Mucosa of descending colon (tissue), 3 donors: ENCODE results near the gene SLC5A5. TPM values are rescaled to one million over a fixed set of nuclear protein-coding genes. Genes with fewer than 3 reads are reported as not detected.

Source experiments
- ATAC-seq: fragments of 200-7000 bp; cut with Tn5 transposase; one replicate; pipeline ENCODE4 v1.9.1; 2020; ENCODE audit warnings: mild to moderate bottlenecking, moderate library complexity
- DNase-seq, 3 donors: peaks; one replicate each; pipeline ENCODE4 v3.0.0-alpha.2; 2020
- H3K36me3 ChIP-seq: fragments of 200-600 bp; one replicate; pipeline ENCODE4 v1.8.0; 2021; ENCODE audit warnings: low read depth, mild to moderate bottlenecking
- H3K4me1 ChIP-seq: fragments of 200-600 bp; one replicate; pipeline ENCODE4 v1.8.0; 2021; ENCODE audit warnings: low read depth, mild to moderate bottlenecking
- H3K4me3 ChIP-seq: fragments of 200-600 bp; one replicate; pipeline ENCODE4 v1.8.0; 2021; ENCODE audit warnings: mild to moderate bottlenecking
- H3K9me3 ChIP-seq: fragments of 200-600 bp; one replicate; pipeline ENCODE4 v1.8.0; 2021; ENCODE audit warnings: mild to moderate bottlenecking
- intact Hi-C, 2 donors: fragments of 100-400 bp; cut with DNase I in 1 of 2; cut with micrococcal nuclease in 1 of 2; formaldehyde crosslinking; loops; one replicate each; pipeline versions ENCODE4 v1.11.0 to v1.11.1; 2022; cut with DNase I, micrococcal nuclease
- total RNA-seq, 3 donors: library from RNA; stranded (reverse); fragmentation: NEBNext Ultra II Directional in 2 of 3; extraction: Animal tissue kit (Norgen Biotek cat#: 25700) in 2 of 3; gene quantifications; one replicate each; pipeline versions ENCODE4 v1.2.1 to v1.2.4, GENCODE V29; 2021 to 2023
- TF ChIP-seq, protein P1 (sequence below): fragments of 200-600 bp; IDR thresholded peaks from one replicate; pipeline ENCODE4 v1.8.0; 2022; ENCODE audit warnings: antibody characterized with exemption, mild to moderate bottlenecking
- donor health status: DM: no; HTN: no; CAD: no; lungs with moderate emphysema.
- donor health status: DM: no; HTN: no; CAD: no.
- donor health status: DM: no; HTN: yes; CAD: no.

The SLC5A5 gene
- total RNA-seq, 3 donors from 2014 or later = 0.19 TPM; not detected in 2

- H3K4me1 ChIP-seq = peaks cover under 1% of the 10 kb centered on the region
- no peak overlapping the region for H3K4me3 ChIP-seq
- TF ChIP-seq, protein P1, sequence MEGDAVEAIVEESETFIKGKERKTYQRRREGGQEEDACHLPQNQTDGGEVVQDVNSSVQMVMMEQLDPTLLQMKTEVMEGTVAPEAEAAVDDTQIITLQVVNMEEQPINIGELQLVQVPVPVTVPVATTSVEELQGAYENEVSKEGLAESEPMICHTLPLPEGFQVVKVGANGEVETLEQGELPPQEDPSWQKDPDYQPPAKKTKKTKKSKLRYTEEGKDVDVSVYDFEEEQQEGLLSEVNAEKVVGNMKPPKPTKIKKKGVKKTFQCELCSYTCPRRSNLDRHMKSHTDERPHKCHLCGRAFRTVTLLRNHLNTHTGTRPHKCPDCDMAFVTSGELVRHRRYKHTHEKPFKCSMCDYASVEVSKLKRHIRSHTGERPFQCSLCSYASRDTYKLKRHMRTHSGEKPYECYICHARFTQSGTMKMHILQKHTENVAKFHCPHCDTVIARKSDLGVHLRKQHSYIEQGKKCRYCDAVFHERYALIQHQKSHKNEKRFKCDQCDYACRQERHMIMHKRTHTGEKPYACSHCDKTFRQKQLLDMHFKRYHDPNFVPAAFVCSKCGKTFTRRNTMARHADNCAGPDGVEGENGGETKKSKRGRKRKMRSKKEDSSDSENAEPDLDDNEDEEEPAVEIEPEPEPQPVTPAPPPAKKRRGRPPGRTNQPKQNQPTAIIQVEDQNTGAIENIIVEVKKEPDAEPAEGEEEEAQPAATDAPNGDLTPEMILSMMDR = no peak
- DNase-seq = no peak
- no peak for ATAC-seq
- H3K9me3 ChIP-seq = no peaks in the 10 kb centered on the region
- intact Hi-C loops = loop anchor here (10.0 kb wide), 2 partner anchors 59 to 149 kb away; partner anchors contain the start of gene B3GNT3 (in 1 of the 2)
- H3K36me3 ChIP-seq = no peaks in the 10 kb centered on the region
Observed at GRCh38 chr19:17854061-17854460, 17.7 kb upstream of the SLC5A5 start.

DNA sequence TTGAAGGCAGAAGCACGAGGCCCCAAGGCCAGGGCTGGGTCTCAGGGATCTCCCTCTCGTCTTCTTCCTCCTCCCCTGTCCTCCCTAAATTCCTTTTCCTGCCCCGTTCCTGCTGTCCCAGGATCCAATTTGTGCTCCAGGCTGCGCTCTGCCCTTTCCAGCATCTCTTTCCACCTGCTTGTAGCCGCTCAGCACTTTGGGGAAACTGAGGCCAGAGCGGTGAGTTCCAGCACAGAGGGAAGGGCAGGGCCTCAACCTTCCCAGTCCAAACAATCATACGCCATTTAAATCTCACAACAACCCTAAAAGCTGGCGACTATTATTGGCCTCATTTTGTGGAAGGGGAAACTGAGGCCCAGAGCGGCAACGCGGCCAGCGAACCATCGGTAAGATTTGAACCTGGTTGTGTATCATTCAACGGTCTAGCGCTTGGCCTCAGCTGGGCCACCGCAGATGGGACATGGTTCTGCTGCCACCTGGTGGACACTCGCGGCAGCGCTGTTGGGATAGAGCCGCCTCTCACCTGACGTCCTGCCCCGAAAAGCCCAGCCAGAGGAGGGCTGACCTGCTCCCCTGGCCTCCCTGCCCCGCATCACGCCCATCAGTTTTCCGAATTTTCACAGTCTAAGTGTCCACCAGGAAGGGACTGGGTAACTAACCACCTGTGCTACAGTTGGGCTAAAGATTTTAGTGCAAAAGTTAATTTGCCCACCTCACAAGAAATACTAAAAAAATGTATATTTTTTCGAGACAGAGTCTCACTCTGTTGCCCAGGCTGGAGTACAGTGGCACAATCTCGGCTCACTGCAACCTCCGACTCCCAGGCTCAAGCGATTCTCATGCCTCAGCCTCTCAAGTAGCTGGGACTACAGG lies 16.2 kb upstream of the SLC5A5 start:
- peaks cover 8% of the 10 kb centered on the region for H3K4me1 ChIP-seq
- H3K4me3 ChIP-seq = no peak overlapping the region
- TF ChIP-seq, protein P1 = peak; percentile 94
- DNase-seq (peak; percentile 89 to 95 (median 93)), ATAC-seq (peak; percentile 63)
- no peaks in the 10 kb centered on the region for H3K36me3 ChIP-seq
- intact Hi-C loops = loop anchor here (10.0 kb wide), 2 partner anchors 61 to 151 kb away; partner anchors contain the start of gene B3GNT3 (in 1 of the 2)
- no peaks in the 10 kb centered on the region for H3K9me3 ChIP-seq

DNA sequence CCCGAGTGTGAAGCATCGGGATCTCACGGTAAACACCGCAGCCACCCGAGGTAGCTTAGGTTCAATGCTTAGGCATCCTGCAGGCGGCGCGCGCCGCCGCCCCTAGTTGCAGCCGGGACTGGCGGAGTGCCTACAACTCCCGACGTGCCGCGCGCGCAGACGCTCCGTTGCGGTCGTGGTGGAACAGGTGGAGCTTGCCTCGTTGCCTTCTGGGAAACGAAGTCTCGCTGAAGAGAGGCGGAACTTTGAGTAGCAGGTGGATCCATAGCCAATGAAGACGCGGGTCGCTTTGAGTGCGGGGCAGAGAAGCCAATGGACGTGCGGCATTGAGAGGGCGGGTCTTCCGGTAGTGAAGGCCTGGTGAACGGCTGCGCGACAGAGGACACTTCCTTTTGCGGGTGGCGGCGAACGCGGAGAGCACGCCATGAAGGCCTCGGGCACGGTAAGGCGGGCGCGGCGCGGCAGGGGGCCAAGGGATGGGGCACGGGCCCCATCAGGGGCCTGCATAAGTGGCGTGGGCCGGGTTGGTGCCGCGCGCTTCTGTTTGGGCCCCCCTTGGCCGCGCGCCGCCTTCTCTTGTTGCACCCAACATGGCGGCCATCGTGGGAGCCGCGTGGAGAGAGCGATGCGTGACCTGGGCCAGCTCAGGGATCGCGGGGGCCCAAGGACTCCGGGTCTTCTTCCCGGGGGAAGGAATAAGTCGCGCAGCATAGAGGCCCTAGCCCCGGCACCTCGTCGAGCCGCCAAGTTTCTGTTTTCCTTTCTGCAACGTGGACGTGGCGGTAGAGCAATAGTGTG lies 12.0 kb upstream of the SLC5A5 start, which contains the start of gene RPL18A:
RPL18A (plus strand) TSS at position 378 of the 798 bp plus-strand sequence; CDS start at position 425, 47 bp downstream.
- intact Hi-C loops = loop anchor here (2.0 to 10.0 kb wide), 3 partner anchors 65 to 155 kb away; partner anchors contain the start of genes B3GNT3 (in 1 of the 2) and CCDC124 (in 1 of the 2)
- TF ChIP-seq, protein P1 = peak; percentile 78

GRCh38 chr19:17860331-17860992 lies 11.3 kb upstream of the SLC5A5 start:
- peaks cover 46% of the 10 kb centered on the region for H3K4me1 ChIP-seq
- DNase-seq (peak in 1 of 3 donors; percentile 36), ATAC-seq (no peak)
- peak overlapping the region; percentile 89 for H3K4me3 ChIP-seq
- TF ChIP-seq, protein P1 = no peak
- H3K9me3 ChIP-seq = no peaks in the 10 kb centered on the region
- H3K36me3 ChIP-seq = peaks cover 5% of the 10 kb centered on the region
- intact Hi-C loops = no loop called here

More for the DNA sequence above, 12.0 kb upstream of the SLC5A5 start, which contains the start of gene RPL18A:
- H3K4me1 ChIP-seq = peaks cover 39% of the 10 kb centered on the region
- no peaks in the 10 kb centered on the region for H3K9me3 ChIP-seq
- DNase-seq (peak; percentile 98 to 99 (median 99)), ATAC-seq (peak; percentile 94)
- H3K4me3 ChIP-seq = peak within 1 kb of the TSS; percentile 89
- H3K36me3 ChIP-seq = peaks cover 5% of the 10 kb centered on the region

GRCh38 chr19:17860993-17861360 lies 10.8 kb upstream of the SLC5A5 start:
- peaks cover 52% of the 10 kb centered on the region for H3K4me1 ChIP-seq
- H3K36me3 ChIP-seq = peaks cover 5% of the 10 kb centered on the region
- no peak overlapping the region for H3K4me3 ChIP-seq
- DNase-seq (no peak), ATAC-seq (no peak)
- TF ChIP-seq, protein P1 = no peak
- no peaks in the 10 kb centered on the region for H3K9me3 ChIP-seq
- intact Hi-C loops = no loop called here
